ENCODE measurements around the gene ARFGAP2.

ARFGAP2 gene

DNA sequence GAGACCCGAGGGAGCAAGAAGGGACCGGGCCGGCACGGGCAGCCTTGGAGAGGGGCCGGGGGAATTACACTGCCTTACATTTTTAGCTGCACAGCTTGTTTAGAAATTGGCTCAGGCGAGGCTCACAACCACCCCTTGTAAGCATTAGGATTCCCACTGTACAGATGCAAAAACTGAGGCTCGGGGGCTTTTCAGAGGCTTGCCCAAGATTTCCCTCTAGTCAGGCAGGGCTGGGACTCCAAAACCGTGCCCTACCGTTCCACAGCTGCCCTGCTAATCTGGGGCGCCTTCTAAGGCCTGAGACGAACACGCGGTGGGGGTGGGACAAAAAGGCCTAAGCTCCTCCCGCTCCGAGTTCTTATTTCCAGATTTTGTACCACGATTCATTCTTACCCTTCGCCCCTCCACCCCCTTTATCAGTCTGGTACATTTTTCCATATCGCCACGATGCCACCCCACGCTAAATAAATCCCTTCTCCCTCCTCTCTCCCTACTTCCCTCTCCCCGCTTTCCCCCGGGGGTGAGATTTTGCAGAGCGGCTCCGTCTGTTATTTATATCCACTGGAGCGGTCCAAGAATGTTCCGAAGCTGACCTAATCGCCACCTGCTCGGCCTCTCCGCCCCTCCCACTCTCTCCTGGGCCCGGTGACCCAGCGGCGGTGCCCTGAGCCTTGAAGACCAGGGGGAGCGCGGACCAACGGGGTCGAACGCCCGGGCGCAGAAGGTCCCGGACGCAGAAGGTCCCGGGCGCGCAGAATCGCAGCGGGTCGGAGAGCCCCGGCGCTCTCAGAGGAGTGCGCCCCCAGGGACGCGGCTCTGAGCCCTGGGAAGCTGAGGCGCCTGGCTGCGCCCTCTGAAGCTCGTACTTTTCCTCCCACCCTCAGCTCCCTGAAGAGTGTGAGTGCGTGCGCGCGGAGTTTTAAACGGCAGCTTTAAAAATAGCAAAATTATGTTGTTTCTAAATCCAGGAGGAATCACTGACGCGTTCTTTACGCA is 10.3 kb upstream of the ARFGAP2 start:
- peak; percentile 56 to 57 for DNase-seq

DNA sequence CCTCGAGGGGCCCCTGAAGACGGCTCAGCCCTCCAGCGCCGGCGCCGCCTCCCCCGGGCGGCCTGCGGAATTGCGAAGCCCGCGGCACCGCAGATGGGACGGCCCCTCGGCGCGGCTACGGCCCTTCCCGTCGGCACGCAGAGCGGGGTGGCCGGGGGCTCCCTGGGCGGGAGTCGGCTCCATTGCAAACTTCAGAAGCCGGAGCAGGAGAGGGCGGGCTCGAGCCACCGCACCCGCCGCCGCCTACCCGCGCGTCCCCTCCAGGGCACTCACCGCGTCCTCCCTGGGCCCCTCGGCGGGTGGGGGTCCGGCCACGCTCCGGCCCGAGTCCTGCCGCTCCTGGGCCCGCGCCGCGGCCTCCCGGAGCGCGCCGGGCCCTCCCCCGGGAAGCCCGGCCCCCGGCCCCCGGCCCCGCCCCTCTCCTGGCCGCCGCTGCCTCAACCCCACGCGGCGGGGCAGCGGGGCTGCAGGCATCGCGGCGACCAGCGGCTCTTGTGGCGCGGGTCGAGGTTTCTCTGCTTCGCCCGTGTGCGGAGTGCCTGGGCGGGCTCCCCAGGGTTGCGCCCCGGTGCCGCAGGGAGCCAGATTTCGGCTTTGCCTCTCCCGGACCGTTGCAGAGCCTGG is 9.5 kb upstream of the ARFGAP2 start, which contains the start of gene PACSIN3:
PACSIN3 (minus strand) TSS at position 359 of the 624 bp plus-strand sequence. CDS start 3,707 bp downstream, outside the sequence.
- DNase-seq, result peak; percentile 31 to 40

DNA sequence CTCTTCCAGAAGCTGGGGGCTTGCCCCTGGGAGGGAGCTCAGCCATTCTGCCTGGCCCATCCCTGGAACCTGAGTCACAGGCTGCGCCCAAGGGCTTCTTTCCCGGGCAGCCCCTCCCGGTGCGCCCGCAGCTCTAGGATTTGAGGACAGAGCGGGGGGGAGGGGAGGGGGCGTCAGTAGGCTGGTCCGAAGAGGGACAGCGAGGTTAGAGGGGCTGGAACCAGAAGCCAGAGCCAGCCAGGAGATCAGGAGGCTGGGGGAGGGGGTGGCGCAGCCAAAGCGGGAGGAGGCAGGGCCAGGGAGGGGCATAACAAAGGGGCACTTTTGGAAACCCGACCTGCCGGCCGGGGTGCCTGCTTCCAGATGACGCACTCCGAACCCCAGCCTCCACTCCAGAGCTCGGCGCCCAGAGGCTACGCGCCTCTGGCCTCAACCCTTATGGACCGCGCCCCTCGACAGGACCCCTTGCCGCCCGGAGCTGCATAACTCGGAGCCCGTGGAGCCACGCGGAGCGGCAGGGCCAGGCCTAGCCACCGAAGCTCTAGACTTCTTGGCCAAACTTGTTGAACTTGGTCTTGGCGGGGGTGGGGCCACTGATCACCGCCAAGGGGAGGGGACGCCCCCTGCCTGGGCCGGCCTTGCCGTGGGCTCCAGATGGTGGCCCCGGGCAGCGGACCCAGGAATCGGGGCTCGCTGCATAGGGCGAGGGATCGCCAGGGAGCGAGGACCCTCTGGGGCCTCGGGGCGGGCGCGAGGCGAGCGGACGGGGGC is 8.8 kb upstream of the ARFGAP2 start:
- DNase-seq, result no peak

DNA sequence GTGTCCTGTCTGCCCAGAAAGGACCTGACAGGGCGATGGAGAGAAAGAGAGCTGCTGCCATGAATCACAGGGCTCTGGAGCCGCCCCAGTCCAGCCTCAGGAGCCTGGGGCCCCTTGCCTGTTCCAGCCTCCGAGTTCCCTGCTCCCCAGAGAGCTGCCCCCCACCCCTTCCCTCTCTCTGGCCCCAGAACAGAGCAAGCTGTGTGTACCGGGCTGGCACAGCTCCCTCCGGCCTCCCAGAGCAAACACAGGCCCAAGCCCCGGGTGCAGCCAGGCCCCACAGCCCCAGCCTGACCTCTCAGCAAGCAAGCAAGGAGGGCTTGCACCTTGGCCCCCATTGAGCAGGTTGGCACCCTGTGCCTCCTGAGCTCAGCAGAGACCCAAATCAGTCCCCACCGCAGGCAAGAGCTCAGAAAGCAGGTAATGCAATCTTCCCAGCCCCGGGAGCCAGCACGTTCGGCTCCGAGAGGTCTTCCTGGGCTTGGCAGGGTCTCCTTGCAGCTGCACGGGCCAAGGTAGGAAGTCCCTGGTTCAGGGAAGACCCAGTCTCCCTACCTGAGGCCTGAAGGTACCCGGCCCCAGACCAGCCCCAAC is 8.1 kb upstream of the ARFGAP2 start:
- DNase-seq, result no peak

DNA sequence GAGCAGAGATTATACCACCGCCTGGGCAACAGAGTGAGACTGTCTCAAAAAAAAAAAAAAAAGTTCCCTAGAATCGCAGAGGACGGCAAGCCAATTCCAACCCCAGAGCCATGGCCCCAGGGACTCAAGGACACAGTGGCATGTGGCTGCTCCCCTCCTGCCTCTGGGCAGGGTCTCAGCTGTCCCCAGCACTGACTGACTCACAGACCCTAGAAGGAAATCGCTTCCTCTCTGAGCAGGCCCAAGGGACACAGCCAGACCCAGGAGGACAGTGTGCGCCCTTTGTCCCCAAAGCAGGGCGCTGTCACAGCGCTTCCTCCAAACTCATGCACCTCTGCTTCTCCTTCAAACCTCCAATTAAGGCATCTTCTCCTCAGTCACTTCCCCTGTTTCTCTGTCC is 7.3 kb upstream of the ARFGAP2 start:
- no peak for DNase-seq

DNA sequence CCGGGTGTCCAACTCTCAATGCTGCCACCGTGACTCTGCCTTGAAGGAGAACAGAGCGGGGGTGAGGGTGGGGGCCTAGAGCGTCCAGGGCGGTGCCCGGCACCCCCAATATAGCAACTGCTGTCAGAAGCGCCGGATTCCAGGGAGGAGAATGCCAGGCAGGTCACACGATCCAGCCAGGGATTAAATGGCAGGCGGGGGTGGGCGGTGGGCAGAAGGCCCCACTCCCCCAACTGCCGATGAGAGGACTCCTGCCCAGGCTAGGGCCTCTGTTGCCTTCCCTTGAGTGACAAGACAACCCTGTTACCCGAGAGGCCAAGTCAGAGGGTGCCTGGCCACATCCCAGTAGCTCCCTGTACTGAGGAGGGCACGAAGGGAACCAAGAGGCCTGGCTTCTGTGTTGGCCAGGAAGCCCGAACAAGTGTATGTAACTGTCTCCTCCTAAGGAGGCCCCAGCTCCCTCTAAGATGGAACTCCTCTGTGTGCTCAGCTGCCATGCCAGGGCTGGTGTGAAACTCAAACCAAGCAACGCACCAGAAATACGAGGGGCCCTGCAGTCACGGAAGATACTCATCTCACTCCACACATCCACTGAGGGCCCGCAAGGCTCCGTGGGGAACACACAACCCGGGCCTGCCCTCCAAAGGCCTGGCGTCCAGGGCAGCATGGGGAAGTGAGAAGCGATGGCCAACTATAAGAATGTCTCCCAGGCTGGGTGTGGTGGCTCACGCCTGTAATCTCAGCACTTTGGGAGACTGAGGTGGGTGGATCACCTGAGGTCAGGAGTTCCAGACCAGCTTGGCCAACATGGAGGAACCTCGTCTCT is 6.6 kb upstream of the ARFGAP2 start:
- no peak for DNase-seq

DNA sequence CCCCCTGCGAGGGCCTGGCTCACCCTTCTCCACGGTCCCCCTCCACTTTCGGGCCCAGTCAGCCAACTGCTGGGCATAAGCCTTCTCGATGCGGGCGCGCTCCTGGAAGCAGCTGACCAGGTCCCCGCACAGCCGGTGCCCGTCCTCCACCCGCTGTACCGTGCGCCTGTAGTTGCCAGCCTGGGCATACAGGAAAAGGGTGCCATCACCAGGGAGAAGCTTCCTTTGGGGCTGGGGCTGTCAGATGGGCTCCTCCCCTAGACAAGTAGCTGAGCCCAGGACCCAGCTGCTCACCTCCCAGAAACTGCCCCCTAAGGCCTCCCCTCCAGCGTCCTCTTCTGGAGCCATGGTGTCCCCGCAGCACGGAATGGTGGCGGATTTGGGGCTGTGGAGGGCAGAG is 5.7 kb upstream of the ARFGAP2 start:
- no peak for DNase-seq

DNA sequence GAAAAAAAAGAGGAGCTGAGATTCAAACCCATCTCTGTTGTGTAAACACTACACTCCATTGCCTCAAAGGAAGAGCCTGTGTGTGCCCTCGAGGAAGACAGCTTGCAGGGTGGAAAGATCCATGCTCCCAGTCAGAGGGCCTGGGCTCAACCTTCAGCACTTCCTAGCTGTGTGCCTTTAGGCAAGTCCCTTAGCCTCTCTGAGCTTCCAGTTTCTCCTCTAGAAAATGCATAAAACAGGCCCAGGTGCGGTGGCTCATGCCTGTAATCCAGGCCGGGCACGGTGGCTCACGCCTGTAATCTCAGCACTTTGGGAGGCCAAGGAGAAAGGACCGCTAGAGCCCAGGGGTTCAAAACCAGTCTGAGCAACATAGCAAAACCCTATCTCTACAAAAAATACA is 4.6 kb upstream of the ARFGAP2 start:
- no peak for DNase-seq

DNA sequence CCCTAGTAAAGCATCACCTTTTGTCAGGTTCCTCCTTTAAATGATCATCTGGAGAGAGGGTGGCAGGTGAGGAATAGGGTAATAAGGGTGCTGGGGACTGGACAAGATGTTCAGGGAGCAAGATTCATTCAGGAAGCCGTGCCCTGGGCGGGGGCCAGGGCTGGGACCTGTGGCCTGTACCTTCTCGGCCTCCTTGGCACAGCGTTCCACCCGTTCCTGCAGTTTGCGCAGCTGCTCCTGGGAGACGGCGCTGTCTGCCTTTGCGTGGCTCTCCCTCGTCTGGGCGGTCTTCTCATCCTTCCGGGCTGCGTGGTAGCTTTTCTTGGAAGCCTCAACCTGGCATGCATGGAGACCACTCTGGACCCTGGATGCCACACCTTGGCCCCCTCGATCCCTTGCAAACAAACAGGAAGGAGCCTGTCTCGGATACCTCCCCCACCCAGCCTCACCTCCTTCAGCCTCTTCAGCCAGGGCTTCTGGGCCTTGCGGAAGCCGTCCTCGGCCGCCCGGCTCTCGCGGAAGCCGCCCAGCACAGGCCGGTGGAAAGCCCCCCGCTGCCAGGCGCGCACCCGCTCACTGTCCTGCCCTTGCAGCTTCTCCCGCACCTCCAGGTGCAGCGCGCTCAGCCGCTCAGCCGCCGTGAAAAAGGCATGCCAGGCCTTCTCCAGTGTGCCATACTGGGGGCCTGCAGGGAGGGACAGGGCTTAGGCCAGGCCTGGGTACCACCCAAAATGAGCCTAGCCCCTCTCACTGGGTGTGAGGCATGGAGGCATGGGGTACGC is 3.5 kb upstream of the ARFGAP2 start:
- DNase-seq, result no peak

DNA sequence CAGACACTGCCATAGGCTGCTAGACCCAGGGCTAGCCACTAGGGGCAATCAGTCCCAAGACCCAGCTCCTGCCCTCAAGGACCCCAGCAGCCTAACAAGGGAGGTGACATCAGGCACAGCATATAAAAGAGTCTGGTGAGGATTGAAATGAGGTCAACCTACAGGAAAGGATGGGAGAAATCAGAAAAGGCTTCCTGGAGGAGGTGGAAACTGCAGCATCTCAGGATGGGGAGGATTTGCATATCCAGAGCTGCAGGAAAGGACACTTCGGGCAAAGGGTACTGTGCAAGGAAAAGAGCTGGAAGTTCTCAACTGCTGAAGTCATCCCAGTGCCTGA is 2.9 kb upstream of the ARFGAP2 start:
- peak; percentile 28 to 37 for DNase-seq

DNA sequence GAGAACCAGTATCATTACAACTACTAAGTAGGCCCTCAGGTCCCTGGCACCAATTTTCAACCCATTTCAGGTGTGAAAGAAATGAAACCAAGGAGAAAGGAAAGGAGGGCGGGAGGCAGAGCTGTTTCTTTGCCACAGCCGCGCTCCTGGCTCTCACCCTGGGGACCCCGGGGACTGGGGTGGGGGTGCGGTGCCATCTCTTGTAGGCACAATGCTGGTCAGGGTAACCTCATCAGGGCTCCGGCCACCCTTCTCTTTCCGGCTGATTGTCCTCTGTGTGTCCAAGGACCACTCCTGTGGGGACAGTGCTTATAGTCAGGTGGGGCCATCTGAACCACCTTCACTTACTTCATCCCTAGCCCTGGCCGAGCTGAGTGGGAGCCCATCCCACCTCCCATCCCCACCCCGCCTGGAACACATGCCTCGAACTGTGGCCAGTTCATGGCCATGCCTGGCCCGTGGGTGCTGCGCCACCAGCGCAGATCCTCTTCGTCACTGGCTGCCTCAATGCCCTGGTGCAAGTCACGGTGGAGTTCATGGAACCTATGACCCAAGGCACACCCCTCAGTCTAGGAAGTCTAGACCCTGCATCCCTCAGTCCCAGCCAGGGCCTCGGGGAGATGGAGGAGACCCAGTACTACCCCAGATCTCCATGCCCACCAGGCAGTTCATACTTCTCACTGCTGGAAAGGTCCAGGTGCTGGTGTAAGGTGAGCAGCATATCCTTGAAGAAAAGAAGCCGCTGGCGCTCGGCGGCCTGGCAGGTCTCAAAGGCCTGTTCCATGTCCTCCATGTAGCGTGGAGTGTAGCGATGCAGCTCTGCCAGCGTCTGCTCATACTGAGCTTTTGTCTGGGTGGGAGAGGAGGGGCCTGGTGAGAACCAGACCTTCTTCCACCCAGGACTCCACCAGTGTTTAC is 2.3 kb upstream of the ARFGAP2 start:
- DNase-seq, result no peak

DNA sequence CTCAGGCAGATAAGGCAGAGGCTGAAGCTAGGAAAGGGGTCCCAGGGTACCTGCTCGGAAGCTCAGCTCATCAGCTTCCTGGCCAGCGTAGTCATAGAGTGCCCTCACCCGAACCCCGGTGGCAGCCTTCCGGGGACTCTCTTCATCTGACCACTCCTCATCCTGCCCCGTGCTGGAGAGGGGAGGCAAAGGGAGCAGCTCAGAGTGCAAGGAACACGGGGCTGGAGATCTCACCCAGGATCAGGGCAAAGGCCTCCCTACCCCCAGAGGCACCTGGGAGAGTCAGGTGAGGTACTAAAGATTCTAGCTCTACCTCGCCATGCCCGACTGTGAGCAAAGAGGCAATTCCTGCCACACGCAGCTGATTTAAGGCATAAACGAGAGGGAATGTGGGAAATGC is 1.6 kb upstream of the ARFGAP2 start:
- DNase-seq, result no peak

DNA sequence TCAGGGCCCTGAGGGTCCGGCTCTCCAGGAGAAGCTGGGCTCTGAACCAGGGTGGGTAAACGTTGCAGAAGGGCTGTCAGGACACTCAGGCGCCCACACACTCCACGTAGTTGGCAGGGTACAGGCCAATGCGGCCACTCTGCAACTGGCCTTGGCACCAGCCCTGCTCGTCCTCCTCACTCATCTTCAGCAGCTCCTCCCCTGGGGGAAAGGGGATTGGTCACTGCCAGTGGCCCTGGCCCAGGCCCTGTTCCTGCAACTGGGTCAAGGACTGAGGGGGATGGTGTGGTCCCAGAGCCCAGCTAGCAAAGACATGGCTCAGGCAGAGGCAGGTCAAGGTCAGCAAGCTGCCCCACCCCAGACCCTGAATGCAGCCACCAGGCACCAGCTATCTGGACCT is 1.2 kb upstream of the ARFGAP2 start:
- DNase-seq, result no peak

DNA sequence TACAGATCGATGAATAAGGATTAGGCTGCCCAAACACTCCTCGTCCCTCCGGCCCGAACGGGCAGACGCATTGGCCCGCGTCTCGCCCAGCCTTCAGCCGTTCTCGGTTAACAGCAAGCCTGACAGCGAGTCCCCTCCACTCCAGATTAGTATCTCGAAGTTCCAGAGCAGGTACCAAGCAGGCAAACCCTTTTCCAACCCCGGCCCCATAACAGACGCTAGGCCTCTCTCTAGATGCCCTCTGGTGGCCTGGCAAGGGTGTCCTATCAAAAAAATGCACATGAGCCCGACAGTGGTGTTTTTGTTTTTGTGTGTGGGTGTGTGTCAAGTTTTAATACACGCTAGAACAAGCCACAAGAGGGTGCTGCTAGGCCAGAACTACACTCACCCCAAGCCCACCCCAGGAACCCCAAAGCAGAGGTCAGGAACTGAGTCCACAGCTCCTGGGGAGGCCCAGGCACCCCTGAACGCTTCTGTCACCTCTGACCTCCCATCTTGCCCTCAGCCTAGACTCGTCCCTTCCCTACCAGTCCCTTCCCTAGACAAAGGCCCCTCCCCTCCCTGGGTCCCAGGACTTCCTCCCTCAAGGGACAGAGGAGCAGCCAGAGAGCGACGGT is 658 bp upstream of the ARFGAP2 start:
- peak; percentile 72 to 78 for DNase-seq

DNA sequence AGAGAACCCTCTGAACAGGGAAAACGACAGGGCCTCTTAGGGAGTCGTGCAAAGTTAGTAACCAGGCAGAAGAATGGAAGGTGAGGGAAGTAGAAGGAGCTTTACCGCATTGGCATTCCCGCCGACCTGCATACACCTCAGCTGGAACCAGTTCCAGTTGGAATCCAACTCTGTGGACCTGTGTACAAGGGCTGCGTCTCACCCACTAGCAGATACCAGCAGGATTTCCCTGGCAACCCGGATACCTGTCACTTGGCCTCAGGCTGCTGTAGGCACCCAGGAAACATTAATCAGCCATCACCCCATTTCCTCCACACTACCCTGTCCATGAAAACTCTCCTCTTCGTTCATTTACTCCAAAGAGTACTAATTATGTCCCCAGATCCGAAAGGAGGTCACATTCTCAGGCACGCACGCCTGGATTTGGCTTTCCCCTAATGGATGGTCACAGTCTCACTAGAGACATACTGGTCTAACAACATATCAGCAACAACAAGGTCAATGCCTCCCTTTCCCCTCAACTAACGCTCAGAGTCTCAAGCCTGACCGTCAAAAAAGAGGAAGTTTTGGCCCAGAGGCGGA is 842 bp downstream of the ARFGAP2 start:
- no peak for DNase-seq

DNA sequence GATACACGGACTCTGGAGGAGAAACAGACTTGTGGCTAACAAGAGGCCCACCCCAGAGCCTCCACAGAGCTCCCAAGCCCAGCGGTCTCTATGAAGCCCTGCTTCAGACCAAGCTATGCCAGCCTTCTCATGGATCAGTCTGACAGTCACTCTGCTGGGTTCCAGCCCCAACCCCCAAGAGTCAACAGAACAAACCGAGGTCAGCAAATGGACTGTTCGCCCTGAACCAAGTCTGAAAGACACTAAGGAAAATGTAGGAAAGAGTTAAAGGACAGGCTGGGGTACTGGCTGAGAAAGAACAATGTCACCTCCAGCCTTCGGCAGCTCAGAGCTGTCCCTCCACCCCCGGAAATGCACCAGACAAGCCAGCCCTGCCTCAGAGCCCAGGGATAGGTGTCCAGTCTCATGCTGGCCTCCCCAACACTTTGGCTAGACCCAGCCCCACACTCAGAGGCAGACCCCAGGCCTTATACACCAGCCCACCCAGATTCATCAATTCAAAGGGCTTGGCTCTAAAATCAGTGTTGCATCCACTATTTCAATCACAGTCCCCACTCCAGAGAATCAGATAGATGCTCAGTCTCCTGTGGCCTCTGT is 3.8 kb downstream of the ARFGAP2 start:
- DNase-seq, result no peak

DNA sequence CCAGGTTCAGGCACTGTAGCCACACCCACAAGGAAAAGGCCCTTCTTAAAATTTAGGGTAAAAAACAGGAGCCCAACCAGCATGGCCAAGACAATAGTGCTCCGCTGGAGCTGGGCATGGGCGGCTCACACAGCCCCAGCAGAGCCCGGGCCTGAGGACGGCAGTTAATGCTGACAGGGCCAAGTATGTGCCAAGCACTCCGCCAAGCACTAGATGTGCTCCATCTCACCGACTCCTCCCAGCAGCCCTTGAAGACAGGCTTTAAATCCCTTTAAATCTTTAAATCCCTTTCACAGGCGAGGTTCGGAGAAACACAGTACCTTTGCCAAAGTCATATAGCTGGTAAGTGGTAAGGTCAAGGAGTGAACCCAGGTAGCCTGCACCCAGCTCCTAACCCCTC is 4.8 kb downstream of the ARFGAP2 start:
- DNase-seq, result no peak

DNA sequence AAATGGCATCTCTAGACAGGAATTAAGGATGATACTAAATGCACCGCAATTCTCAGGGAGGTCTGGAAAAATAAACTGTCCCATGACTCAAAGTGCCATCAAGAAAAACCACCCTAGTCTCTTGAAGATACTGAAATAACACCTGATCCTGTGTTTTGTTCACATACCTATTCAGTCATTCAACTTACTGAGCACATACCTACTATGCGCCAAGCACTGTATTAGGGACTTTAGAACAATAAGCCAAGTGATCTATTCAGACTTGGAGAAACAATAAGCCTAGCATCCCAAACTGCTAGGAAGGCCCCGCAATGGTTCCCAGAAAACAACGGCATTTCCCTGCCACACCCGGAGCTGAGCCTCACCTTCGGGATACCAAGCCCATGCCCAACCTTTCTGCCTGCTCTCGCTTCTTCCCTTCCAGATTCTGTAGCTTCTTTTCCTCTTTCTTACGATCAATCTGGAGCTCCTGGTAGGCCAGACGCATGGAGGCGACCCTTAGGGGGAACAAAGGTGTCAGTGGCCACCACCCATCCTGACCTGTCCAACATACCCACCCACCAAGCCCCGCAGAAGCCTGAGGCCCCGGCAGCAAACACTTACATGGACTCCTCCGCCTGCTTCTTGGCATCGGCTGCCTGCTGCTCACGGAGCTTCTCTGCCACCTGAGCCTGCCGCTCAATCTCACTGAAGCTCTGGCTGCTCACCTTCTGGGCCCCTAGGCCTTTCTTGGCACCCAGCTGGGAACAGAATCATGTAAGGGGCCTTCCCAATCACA is 5.4 kb downstream of the ARFGAP2 start:
- no peak for DNase-seq
